Esophagus squamous epithelium (tissue), 4 donors: ENCODE measurements around the gene CST3.
"Not testable (repeated sequence)": the region's sequence is repeated elsewhere in the genome, so short reads cannot be mapped to it uniquely, and the experiment has no call there.

Experiments used
- POLR2A ChIP-seq, 4 donors: fragments of 450-650 bp; IDR thresholded peaks; one replicate each; pipeline ENCODE4 v1.6.1; 2017; ENCODE audit warnings: antibody characterized with exemption in 4 of 4, mild to moderate bottlenecking in 4 of 4, moderate library complexity in 3 of 4
- TF ChIP-seq, protein P1 (sequence below), 6 experiments: fragments of 450-650 bp in 4 of 6; fragments of 200-600 bp in 2 of 6; sonication (generic) in 2 of 6; IDR thresholded peaks; one replicate each; pipeline ENCODE4 v1.5.1; 2016 to 2019; ENCODE audit warnings: antibody characterized with exemption in 6 of 6, mild to moderate bottlenecking in 4 of 6, moderate library complexity in 4 of 6

DNA sequence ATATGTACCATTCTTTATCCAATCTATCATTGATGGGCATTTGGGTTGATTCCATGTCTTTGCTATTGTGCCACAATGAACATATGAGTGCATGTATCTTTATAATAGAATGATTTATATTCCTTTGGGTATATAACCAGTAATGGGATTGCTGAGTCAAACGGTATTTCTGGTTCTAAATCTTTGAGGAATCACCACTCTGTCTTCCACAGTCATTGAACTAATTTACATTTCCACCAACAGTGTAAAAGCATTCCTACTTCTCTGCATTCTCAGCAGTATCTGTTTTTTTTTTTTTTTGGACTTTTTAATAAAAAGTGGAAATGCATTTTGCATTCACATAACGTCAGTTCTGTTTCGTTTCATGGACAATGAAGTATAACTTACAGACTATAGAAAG lies 15.4 kb downstream of the CST3 start:
- TF ChIP-seq, protein P1, sequence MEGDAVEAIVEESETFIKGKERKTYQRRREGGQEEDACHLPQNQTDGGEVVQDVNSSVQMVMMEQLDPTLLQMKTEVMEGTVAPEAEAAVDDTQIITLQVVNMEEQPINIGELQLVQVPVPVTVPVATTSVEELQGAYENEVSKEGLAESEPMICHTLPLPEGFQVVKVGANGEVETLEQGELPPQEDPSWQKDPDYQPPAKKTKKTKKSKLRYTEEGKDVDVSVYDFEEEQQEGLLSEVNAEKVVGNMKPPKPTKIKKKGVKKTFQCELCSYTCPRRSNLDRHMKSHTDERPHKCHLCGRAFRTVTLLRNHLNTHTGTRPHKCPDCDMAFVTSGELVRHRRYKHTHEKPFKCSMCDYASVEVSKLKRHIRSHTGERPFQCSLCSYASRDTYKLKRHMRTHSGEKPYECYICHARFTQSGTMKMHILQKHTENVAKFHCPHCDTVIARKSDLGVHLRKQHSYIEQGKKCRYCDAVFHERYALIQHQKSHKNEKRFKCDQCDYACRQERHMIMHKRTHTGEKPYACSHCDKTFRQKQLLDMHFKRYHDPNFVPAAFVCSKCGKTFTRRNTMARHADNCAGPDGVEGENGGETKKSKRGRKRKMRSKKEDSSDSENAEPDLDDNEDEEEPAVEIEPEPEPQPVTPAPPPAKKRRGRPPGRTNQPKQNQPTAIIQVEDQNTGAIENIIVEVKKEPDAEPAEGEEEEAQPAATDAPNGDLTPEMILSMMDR (IDR thresholded peaks at IDR 0.05), result not testable (repeated sequence)
- not testable (repeated sequence) for TF ChIP-seq POLR2A (IDR thresholded peaks at IDR 0.05)
